ENCODE results near the gene VPS52.
A peak's percentile ranks its signal among the peaks of the same experiment; 100 is the strongest.

VPS52 gene

GRCh38 chr6:33299237-33299944 lies 27.7 kb upstream of the VPS52 start (continued):
- TF ChIP-seq ZBTB11 (tag by site-specific recombination; conservative IDR thresholded peaks at IDR 0.05; ENCODE audit: low read depth) (peak; percentile 86), ZNF248 (tag by site-specific recombination; IDR thresholded peaks at IDR 0.05) (no peak), TRIM28 (IDR thresholded peaks at IDR 0.05; ENCODE audit: borderline replicate concordance, low read length) (peak; percentile 81), ZNF24 (tag by site-specific recombination; IDR thresholded peaks at IDR 0.05) (no peak), ZSCAN16 (tag by site-specific recombination; IDR thresholded peaks at IDR 0.05) (no peak; the same call in 1 of the 2 replicates), GLI4 (tag by site-specific recombination; IDR thresholded peaks at IDR 0.05) (no peak), ZNF561 (tag by site-specific recombination; IDR thresholded peaks at IDR 0.05; ENCODE audit: borderline replicate concordance) (peak; percentile 89; the same call in 1 of the 2 replicates), ZNF146 (tag by site-specific recombination; IDR thresholded peaks at IDR 0.05) (no peak; the same call in 1 of the 2 replicates), ZBTB44 (tag by site-specific recombination; IDR thresholded peaks at IDR 0.05) (no peak), PRDM1 (tag by site-specific recombination; IDR thresholded peaks at IDR 0.05) (no peak), ZNF830 (tag by site-specific recombination; IDR thresholded peaks at IDR 0.05; ENCODE audit: low read depth) (no peak), ZNF302 (tag by site-specific recombination; IDR thresholded peaks at IDR 0.05; ENCODE audit: low read depth) (no peak), FEZF1 (tag by site-specific recombination; IDR thresholded peaks at IDR 0.05) (no peak), ZNF138 (tag by site-specific recombination; IDR thresholded peaks at IDR 0.05; ENCODE audit: borderline replicate concordance) (no peak), YY2 (tag by site-specific recombination; IDR thresholded peaks at IDR 0.05) (no peak), ZIC2 (tag by site-specific recombination; IDR thresholded peaks at IDR 0.05) (peak; percentile 45), ZNF514 (tag by site-specific recombination; IDR thresholded peaks at IDR 0.05) (no peak), KLF7 (tag by site-specific recombination; IDR thresholded peaks at IDR 0.05; ENCODE audit: borderline replicate concordance) (no peak), ZNF777 (tag by site-specific recombination; IDR thresholded peaks at IDR 0.05; ENCODE audit: borderline replicate concordance) (peak; percentile 84), BCL6B (tag by site-specific recombination; IDR thresholded peaks at IDR 0.05) (no peak), ZNF692 (tag by site-specific recombination; IDR thresholded peaks at IDR 0.05) (peak; percentile 47; the same call in 1 of the 2 replicates), ZNF266 (tag by site-specific recombination; IDR thresholded peaks at IDR 0.05; ENCODE audit: low read depth) (no peak), ZNF639 (tag by site-specific recombination; IDR thresholded peaks at IDR 0.05) (peak; percentile 72), ZNF654 (tag by site-specific recombination; IDR thresholded peaks at IDR 0.05; ENCODE audit: low read depth) (peak; percentile 58), ZNF530 (tag by site-specific recombination; IDR thresholded peaks at IDR 0.05; ENCODE audit: low read depth) (no peak), ZNF571 (tag by site-specific recombination; IDR thresholded peaks at IDR 0.05) (no peak), ZNF548 (tag by site-specific recombination; IDR thresholded peaks at IDR 0.05) (no peak), ZSCAN5A (tag by site-specific recombination; IDR thresholded peaks at IDR 0.05) (0 out of 2 replicates have a peak, but pooled peaks have one; percentile 45)
